WTC11 (cell line): ENCODE results near the gene TSKU. TPM values are rescaled to one million over a fixed set of nuclear protein-coding genes. Genes with fewer than 3 reads are reported as not detected.

Experiments used
- ATAC-seq: fragments of 200-7000 bp; cut with Tn5 transposase; 2 replicates; pipeline ENCODE4 v1.10.0; 2021; ENCODE audit warnings: mild to moderate bottlenecking, moderate library complexity
- CTCF ChIA-PET: fragments of 300-600 bp; sonication (Branson Sonifier 250); formaldehyde crosslinking; loops from one replicate; lab custom pipeline; 2021; ENCODE audit warnings: antibody characterized with exemption; lab: Charles Lee
- POLR2A ChIA-PET: fragments of 350-600 bp; sonication (Branson Sonifier 250); formaldehyde crosslinking; loops from one replicate; lab custom pipeline; 2021; ENCODE audit warnings: antibody characterized with exemption; lab: Charles Lee
- DNase-seq: peaks from one replicate; pipeline ENCODE4 v3.0.0; 2021; ENCODE audit warnings: low spot score
- H3K27ac Mint-ChIP-seq: 2 replicates; pipeline ENCODE4 v1.8.0; 2021; ENCODE audit warnings: mixed read lengths
- H3K27me3 Mint-ChIP-seq: 2 replicates; pipeline ENCODE4 v1.8.0; 2021; ENCODE audit warnings: low read depth, mild to moderate bottlenecking, moderate library complexity, mixed read lengths
- H3K36me3 Mint-ChIP-seq: 2 replicates; pipeline ENCODE4 v1.8.0; 2021; ENCODE audit warnings: mixed read lengths
- H3K4me1 Mint-ChIP-seq: 2 replicates; pipeline ENCODE4 v1.8.0; 2022; ENCODE audit warnings: mixed read lengths
- H3K4me3 Mint-ChIP-seq: 2 replicates; pipeline ENCODE4 v1.8.0; 2021; ENCODE audit warnings: mild to moderate bottlenecking, moderate library complexity, mixed read lengths
- H3K9me3 Mint-ChIP-seq: 2 replicates; pipeline ENCODE4 v1.8.0; 2021; ENCODE audit warnings: mixed read lengths
- AFF4 ChIP-seq: sonication (generic); formaldehyde crosslinking; IDR thresholded peaks from 2 replicates; pipeline ENCODE4 v1.8.1; 2023; ENCODE audit warnings: mild to moderate bottlenecking, missing genetic modification reagents, borderline replicate concordance
- ATF2 ChIP-seq: sonication (generic); formaldehyde crosslinking; IDR thresholded peaks from 2 replicates; pipeline ENCODE4 v1.8.1; 2022; ENCODE audit warnings: low read depth, missing genetic modification reagents, borderline replicate concordance
- ATF3 ChIP-seq: sonication (generic); formaldehyde crosslinking; conservative IDR thresholded peaks from 2 replicates; pipeline ENCODE4 v1.8.1; 2022; ENCODE audit warnings: mild to moderate bottlenecking, missing genetic modification reagents
- ELF4 ChIP-seq: sonication (generic); formaldehyde crosslinking; IDR thresholded peaks from 2 replicates; pipeline ENCODE4 v1.8.1; 2022; ENCODE audit warnings: low read depth, mild to moderate bottlenecking, moderate library complexity, missing genetic modification reagents
- FOXP1 ChIP-seq: sonication (generic); formaldehyde crosslinking; IDR thresholded peaks from 2 replicates; pipeline ENCODE4 v1.8.0; 2022; ENCODE audit warnings: missing genetic modification reagents, mild to moderate bottlenecking, moderate library complexity, borderline replicate concordance
- GABPB1 ChIP-seq: sonication (generic); formaldehyde crosslinking; IDR thresholded peaks from 2 replicates; pipeline ENCODE4 v1.8.1; 2023; ENCODE audit warnings: mild to moderate bottlenecking, missing genetic modification reagents
- IRF2 ChIP-seq: sonication (generic); formaldehyde crosslinking; IDR thresholded peaks from 2 replicates; pipeline ENCODE4 v1.8.0; 2022; ENCODE audit warnings: low read depth, missing genetic modification reagents, borderline replicate concordance
- JUN ChIP-seq: sonication (generic); formaldehyde crosslinking; IDR thresholded peaks from 2 replicates; pipeline ENCODE4 v1.8.0; 2023; ENCODE audit warnings: mild to moderate bottlenecking, missing genetic modification reagents
- MLX ChIP-seq: sonication (generic); formaldehyde crosslinking; IDR thresholded peaks from 2 replicates; pipeline ENCODE4 v1.8.1; 2023; ENCODE audit warnings: mild to moderate bottlenecking, missing genetic modification reagents, moderate library complexity
- NR2C2 ChIP-seq: sonication (generic); formaldehyde crosslinking; IDR thresholded peaks from 2 replicates; pipeline ENCODE4 v1.8.0; 2022; ENCODE audit warnings: mild to moderate bottlenecking, missing genetic modification reagents
- PRRX2 ChIP-seq: fragments of 250-450 bp; sonication (Bioruptor Pico); IDR thresholded peaks from 2 replicates; pipeline ENCODE4 v1.8.0; 2021; ENCODE audit warnings: mild to moderate bottlenecking
- SOX15 ChIP-seq: fragments of 250-450 bp; sonication (Bioruptor Pico); IDR thresholded peaks from 2 replicates; pipeline ENCODE4 v1.9.0; 2021; ENCODE audit warnings: mild to moderate bottlenecking
- STAT6 ChIP-seq: sonication (generic); formaldehyde crosslinking; conservative IDR thresholded peaks from 2 replicates; pipeline ENCODE4 v1.8.1; 2023; ENCODE audit warnings: mild to moderate bottlenecking, low read depth, missing genetic modification reagents, moderate library complexity
- ZNF121 ChIP-seq: sonication (generic); formaldehyde crosslinking; IDR thresholded peaks from 2 replicates; pipeline ENCODE4 v1.8.0; 2023; ENCODE audit warnings: missing genetic modification reagents
- ZNF219 ChIP-seq: sonication (generic); formaldehyde crosslinking; IDR thresholded peaks from 2 replicates; pipeline ENCODE4 v1.8.0; 2023; ENCODE audit warnings: missing genetic modification reagents, mild to moderate bottlenecking, borderline replicate concordance
- ZNF263 ChIP-seq: sonication (generic); formaldehyde crosslinking; IDR thresholded peaks from 2 replicates; pipeline ENCODE4 v1.8.1; 2022; ENCODE audit warnings: low read depth, mild to moderate bottlenecking, moderate library complexity, missing genetic modification reagents
- ZNF416 ChIP-seq: fragments of 250-450 bp; sonication (Bioruptor Pico); IDR thresholded peaks from 2 replicates; pipeline ENCODE4 v1.9.0; 2021; ENCODE audit warnings: mild to moderate bottlenecking, inconsistent platforms
- ZNF423 ChIP-seq: fragments of 250-450 bp; sonication (Bioruptor Pico); IDR thresholded peaks from 2 replicates; pipeline ENCODE4 v2.1.2; 2022; ENCODE audit warnings: mild to moderate bottlenecking, moderate library complexity
- ZNF425 ChIP-seq: fragments of 250-450 bp; sonication (Bioruptor Pico); conservative IDR thresholded peaks from 2 replicates; pipeline ENCODE4 v1.9.0; 2021; ENCODE audit warnings: mild to moderate bottlenecking
- ZNF532 ChIP-seq: fragments of 250-450 bp; sonication (Bioruptor Pico); IDR thresholded peaks from 2 replicates; pipeline ENCODE4 v1.9.0; 2021; ENCODE audit warnings: mild to moderate bottlenecking, borderline replicate concordance
- total RNA-seq: library from RNA; stranded (reverse); gene quantifications from 3 replicates; pipeline ENCODE4 v1.2.3, GENCODE V29; 2021

TSKU gene
- total RNA-seq, 1 experiment from 2014 or later: 30.3 TPM

- TF ChIP-seq ZNF532 (CRISPR knock-in tag) (no peak), ATF3 (CRISPR knock-in tag) (no peak), JUN (CRISPR knock-in tag) (no peak), IRF2 (CRISPR knock-in tag) (no peak), STAT6 (CRISPR knock-in tag) (no peak), NR2C2 (CRISPR knock-in tag) (no peak), GABPB1 (no peak), ZNF425 (CRISPR knock-in tag) (no peak), ZNF219 (CRISPR knock-in tag) (no peak)
These were observed 15.0 kb downstream of the TSKU start (continued) for GRCh38 chr11:76798202-76798581.

- Mint-ChIP-seq H3K36me3 (peaks cover 8% of the 10 kb centered on the region; the same call in 1 of the 2 replicates), H3K27ac (no peak overlapping the region), H3K4me1 (peaks cover 24% of the 10 kb centered on the region), H3K9me3 (no peaks in the 10 kb centered on the region), H3K4me3 (peak overlapping the region; percentile 55), H3K27me3 (no peaks in the 10 kb centered on the region)
- DNase-seq (no peak), ATAC-seq (peak; percentile 5)
- ChIA-PET CTCF (interaction anchor here (0.6 to 7.0 kb wide), 15 partner anchors 9 to 121 kb away, joined by 3 to 135 read pairs (median 5); partner anchors contain the start of gene TSKU), POLR2A (interaction anchor here (0.5 to 1.2 kb wide), 7 partner anchors 14 to 504 kb away, joined by 3 to 5 read pairs (median 3); no protein-coding TSS in a partner anchor)
- no peak for TF ChIP-seq ZNF121
- no peak for TF ChIP-seq ATF2
- no peak for TF ChIP-seq FOXP1 (CRISPR knock-in tag)
- TF ChIP-seq MLX (CRISPR knock-in tag): no peak
- TF ChIP-seq ZNF423: no peak
- no peak for TF ChIP-seq AFF4
- TF ChIP-seq ELF4 (CRISPR knock-in tag): no peak
- no peak for TF ChIP-seq SOX15 (CRISPR knock-in tag)
- TF ChIP-seq ZNF263 (CRISPR knock-in tag): no peak
- TF ChIP-seq PRRX2 (CRISPR knock-in tag): no peak
- no peak for TF ChIP-seq ZNF416 (CRISPR knock-in tag)
These were observed 15.5 kb downstream of the TSKU start for GRCh38 chr11:76798671-76799065.
